ENCODE data around the gene LMTK2. TPM values are rescaled to one million over a fixed set of nuclear protein-coding genes. Genes with fewer than 3 reads are reported as not detected.
A peak's percentile ranks its signal among the peaks of the same experiment; 100 is the strongest.

Gene LMTK2
- total and polyA plus RNA-seq, 5 experiments from 2014 or later, result 1.8 to 27.9 (median 4.9) TPM

DNA sequence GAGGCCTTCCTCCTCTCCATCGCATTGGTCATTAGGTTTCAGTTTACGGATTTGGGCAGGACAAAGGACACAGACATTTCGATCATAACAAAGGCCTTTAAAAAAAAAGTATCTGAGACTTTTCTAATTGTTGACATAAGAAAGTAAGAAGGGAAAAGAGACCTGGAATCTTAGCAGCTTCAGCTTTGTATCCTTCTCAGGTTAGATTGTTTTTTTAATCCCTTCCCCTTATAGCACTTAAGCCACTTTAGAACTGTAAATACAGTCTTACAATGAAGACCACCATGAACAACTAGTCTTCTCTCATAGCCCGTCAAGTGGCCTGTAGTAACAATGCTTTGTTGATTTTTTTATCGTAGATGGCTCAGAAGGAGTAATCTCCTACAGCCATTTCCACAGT lies 45.2 kb downstream of the LMTK2 start:
- Mint-ChIP-seq H3K9me3 (no peaks in the 10 kb centered on the region), H3K27ac (no peak overlapping the region), H3K4me3 (no peak overlapping the region), H3K36me3 (peaks cover 7 to 80% (median 37%) of the 10 kb centered on the region in 3 donors), H3K4me1 (peaks cover 0 to 13% (median 0%) of the 10 kb centered on the region in 4 donors), H3K27me3 (peaks cover 0 to 2% (median 0%) of the 10 kb centered on the region in 5 donors)
- POLR2A ChIA-PET, result no interaction called here
- ATAC-seq, result no peak
- no peak for DNase-seq

DNA sequence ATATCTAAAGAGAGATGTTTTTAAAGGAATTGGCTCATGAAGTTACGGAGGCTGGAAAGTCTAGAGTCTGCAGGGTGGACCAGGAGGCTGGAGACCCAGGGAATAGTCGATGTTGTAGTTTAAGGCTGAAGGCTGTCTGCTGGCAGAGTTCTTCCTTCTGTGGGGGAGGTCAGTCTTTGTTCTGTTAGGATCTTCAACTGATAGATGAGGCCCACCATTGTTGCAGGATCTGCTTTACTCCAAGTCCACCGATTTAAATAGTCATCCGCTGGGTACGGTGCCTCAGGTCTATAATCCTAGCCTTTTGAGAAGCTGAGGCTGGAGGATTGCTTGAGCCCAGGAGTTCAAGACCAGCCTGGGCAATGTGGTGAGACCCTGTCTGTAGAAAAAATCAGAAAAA lies 50.0 kb downstream of the LMTK2 start:
- no peak for DNase-seq
- Mint-ChIP-seq H3K4me3 (no peak overlapping the region), H3K27me3 (no peaks in the 10 kb centered on the region), H3K9me3 (no peaks in the 10 kb centered on the region), H3K36me3 (peaks cover 7 to 83% (median 29%) of the 10 kb centered on the region in 3 donors), H3K4me1 (peaks cover 0 to 11% (median 0%) of the 10 kb centered on the region in 4 donors), H3K27ac (no peak overlapping the region)
- POLR2A ChIA-PET, result no interaction called here
- no peak for ATAC-seq

DNA sequence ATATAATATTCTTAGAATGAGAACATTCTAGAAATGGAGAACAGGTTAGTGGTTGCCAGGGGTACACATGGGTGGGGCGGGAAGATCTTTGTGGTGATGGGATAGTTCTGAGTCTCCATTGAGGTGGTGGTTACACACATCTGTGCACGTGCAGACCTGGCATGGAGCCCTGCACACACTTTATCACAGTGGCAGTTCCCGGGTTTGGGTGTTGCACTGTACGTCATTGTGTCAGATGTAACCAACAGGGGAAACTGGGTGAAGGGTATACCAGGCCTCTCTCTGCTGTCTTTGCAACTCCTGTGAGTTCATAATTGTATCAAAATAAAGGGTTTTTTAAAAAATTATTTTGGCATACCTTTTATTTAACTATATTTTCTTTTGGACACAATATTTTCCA lies 51.1 kb downstream of the LMTK2 start:
- POLR2A ChIA-PET, result no interaction called here
- no peaks in the 10 kb centered on the region for H3K27me3 Mint-ChIP-seq
- H3K36me3 Mint-ChIP-seq, result peaks cover 7 to 73% (median 26%) of the 10 kb centered on the region in 3 donors
- ATAC-seq (no peak), DNase-seq (no peak)
- no peak overlapping the region for H3K4me3 Mint-ChIP-seq
- no peak overlapping the region for H3K27ac Mint-ChIP-seq
- H3K9me3 Mint-ChIP-seq, result no peaks in the 10 kb centered on the region
- peaks cover 0 to 7% (median under 1%) of the 10 kb centered on the region in 4 donors for H3K4me1 Mint-ChIP-seq

DNA sequence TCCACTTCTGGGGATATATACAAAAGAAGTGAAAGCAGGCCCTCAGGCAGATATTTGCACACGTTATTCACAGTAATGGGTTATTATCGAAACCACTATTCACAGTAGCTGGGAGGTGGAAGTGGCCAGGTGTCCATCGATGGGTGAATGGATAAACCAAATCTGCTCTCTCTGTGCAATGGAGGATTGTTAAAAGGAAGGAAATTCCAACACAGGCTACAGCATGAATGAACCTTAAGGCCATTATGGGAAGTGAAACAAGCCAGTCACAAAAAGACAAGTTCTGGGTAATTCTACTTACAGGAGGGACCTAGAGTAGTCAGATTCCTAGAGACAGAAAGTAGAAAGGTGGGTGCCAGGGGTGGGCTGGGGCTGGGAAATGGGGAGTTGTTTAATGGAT lies 56.1 kb downstream of the LMTK2 start:
- Mint-ChIP-seq H3K4me3 (no peak overlapping the region), H3K36me3 (peaks cover 0 to 40% (median 2%) of the 10 kb centered on the region in 3 donors), H3K27me3 (no peaks in the 10 kb centered on the region), H3K27ac (peak overlapping the region in 2 of 10 donors; percentile 63 to 69), H3K4me1 (peaks cover 4 to 18% (median 14%) of the 10 kb centered on the region in 4 donors), H3K9me3 (no peaks in the 10 kb centered on the region)
- POLR2A ChIA-PET, result interaction anchor here (1.5 kb wide), 1 partner anchor 56 kb away, joined by 4 read pairs; the partner anchor contains the start of gene LMTK2
- no peak for DNase-seq
- ATAC-seq, result no peak

DNA sequence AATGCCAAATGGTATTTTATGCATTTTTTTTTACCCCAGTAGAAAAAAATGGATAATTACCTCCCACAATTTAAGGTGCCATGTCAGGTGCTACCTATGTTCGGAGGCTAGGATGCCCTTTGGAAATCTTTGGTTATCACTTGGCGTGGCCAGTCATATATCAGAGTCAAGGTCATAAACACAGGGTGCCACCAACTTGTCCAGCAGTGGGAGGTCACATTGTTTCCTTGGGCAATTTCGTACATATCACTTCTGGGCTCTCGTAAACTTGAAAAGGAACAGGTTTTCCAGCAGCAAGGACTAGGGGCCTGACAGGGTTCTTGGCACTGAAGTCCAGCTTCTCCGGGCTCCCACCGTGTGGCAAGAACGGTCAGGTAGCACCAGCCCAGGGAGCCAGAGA lies 56.6 kb downstream of the LMTK2 start:
- no peak overlapping the region for H3K4me3 Mint-ChIP-seq
- H3K27ac Mint-ChIP-seq, result peak overlapping the region in 1 of 10 donors; percentile 27

DNA sequence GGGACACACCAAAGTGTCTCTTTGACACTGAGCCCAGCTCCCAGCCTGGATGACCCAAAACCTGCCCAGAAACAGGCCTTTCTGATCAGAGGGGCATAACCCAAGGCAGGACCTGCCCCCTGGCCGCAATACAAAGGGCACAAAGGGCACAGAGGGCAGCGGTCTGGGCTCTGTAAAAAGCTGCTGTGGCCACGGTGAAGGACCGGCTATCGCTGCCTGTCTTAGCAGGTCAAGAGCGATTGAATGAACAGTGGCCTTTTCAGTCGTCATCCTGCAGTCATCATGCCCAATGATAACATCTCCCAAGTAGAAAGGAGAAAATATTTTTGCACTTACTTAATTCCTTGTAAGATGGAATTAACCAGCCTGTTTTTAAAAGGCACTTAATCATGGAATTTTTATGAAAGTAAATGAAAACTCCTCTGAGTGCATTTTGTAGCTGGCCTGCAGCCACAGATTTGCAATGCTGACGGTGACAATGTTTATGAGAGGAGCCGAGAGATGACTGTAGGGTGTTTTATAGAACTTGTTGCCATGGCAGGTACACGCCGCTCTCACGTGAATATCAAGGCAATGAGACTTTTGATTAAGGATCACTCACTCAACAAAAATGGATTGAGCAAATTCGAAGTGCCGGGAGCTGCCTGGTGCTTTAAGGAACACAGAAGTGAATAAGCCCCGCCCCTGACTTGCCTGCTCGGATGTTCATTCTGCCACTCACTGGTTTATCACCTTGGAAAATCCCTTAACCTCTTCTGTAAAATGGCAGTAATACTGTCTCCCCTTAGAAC lies 57.2 kb downstream of the LMTK2 start:
- H3K36me3 Mint-ChIP-seq, result peaks cover 0 to 34% (median 0%) of the 10 kb centered on the region in 3 donors
- POLR2A ChIA-PET, result no interaction called here
- ATAC-seq (no peak), DNase-seq (no peak)
- H3K9me3 Mint-ChIP-seq, result no peaks in the 10 kb centered on the region
- H3K4me3 Mint-ChIP-seq, result no peak overlapping the region
- no peaks in the 10 kb centered on the region for H3K27me3 Mint-ChIP-seq
- H3K27ac Mint-ChIP-seq, result peak overlapping the region in 3 of 10 donors; percentile 6 to 15 (median 8)
- H3K4me1 Mint-ChIP-seq, result peaks cover 12 to 30% (median 17%) of the 10 kb centered on the region in 4 donors

More for the DNA sequence above, 56.6 kb downstream of the LMTK2 start:
- Mint-ChIP-seq H3K36me3 (peaks cover 0 to 35% (median 0%) of the 10 kb centered on the region in 3 donors), H3K9me3 (no peaks in the 10 kb centered on the region), H3K27me3 (no peaks in the 10 kb centered on the region), H3K4me1 (peaks cover 7 to 23% (median 17%) of the 10 kb centered on the region in 4 donors)
- POLR2A ChIA-PET, result interaction anchor here (1.5 kb wide), 1 partner anchor 57 kb away, joined by 4 read pairs; the partner anchor contains the start of gene LMTK2
- no peak for DNase-seq
- ATAC-seq, result no peak

DNA sequence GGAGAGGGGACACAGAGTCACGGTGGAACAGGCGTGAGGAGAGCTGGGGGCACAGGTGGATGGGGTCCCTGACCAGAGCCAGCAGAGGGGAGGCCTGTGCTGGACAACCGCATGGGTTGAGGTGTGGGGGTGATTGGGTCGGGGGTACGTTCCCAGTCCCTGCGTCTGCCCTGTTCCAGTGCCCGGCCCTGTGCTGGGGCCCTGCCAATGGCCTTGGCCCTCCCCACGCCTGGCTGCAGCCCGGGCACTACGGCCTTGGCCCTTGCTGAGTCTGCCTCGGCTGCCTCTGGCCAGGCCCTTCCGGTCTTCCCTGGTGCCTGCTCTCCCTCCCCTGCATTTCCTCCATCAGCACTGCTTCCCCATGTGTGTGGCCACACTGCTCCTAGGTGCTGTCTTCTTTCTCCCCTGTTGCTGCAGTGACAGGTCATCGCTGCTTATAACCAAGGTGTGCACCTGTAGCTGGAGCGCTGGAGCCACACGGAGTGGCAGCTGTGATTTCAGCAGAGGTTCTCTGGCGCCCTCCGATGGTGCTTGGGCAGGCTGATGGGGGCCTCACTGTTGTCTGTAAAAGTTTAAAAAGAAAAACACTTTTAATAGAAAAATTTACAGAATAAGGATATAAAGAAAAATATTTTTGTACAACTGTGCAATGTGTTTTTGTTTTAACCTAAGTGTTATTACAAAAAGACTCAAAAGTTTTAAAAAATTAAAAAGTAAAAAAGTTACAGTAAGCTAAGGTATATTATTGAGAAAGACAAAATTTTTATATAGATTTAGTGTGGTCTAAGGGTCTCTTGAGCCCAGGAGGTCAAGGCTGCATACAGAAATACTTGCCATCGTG lies 59.4 kb downstream of the LMTK2 start:
- POLR2A ChIA-PET, result interaction anchor here (0.7 to 2.8 kb wide), 2 partner anchors 60 kb away, joined by 3 to 9 read pairs; partner anchors contain the start of gene LMTK2
- DNase-seq, result peak; percentile 25 to 79 (median 54)
- Mint-ChIP-seq H3K4me3 (no peak overlapping the region), H3K27ac (peak overlapping the region in 2 of 10 donors; percentile 49 to 65), H3K36me3 (peaks cover 0 to 28% (median 0%) of the 10 kb centered on the region in 3 donors), H3K4me1 (peaks cover 16 to 34% (median 18%) of the 10 kb centered on the region in 4 donors), H3K9me3 (no peaks in the 10 kb centered on the region), H3K27me3 (no peaks in the 10 kb centered on the region)
- ATAC-seq, result peak; percentile 76 to 87

DNA sequence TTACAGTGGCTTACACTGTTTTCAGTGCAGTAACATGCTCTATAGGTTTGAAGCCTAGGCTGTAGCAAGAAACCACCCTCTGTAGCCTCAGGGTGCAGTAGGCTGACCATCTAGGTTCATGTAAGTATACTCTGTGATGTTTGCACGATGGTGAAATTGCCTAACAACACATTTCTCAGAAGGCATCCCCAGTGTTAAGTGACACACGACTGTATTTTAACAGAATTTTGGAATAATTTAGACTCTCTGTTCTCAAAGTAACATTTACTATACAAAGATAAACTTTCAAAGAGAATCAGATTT lies 60.0 kb downstream of the LMTK2 start:
- DNase-seq, result no peak
- Mint-ChIP-seq H3K4me1 (peaks cover 16 to 34% (median 18%) of the 10 kb centered on the region in 4 donors), H3K4me3 (no peak overlapping the region), H3K36me3 (peaks cover 0 to 30% (median 5%) of the 10 kb centered on the region in 3 donors), H3K27ac (no peak overlapping the region), H3K27me3 (no peaks in the 10 kb centered on the region), H3K9me3 (no peaks in the 10 kb centered on the region)
- POLR2A ChIA-PET, result interaction anchor here (2.8 kb wide), 1 partner anchor 61 kb away, joined by 9 read pairs; the partner anchor contains the start of gene LMTK2
- ATAC-seq, result no peak

DNA sequence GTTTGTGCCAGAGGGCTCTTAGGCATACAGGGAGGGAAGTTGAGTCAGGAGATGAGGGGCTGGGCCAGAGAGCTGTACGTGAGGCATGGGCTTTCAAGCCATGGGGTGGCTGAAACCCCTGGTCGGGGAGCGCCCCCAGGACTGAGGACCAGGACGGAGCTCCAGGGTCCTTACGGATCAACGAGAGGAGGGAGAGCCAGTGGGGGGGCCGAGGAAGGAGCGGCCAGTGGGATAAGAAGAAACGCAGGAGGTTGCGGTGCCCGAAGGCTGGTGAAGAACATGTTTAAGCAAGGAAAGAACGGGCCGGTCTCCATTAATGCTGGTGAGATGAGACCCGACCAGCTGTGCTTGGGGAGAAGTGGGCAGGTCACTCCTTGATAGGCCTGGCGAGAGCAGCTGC lies 61.0 kb downstream of the LMTK2 start:
- ATAC-seq, result no peak
- H3K27ac Mint-ChIP-seq, result peak overlapping the region in 9 of 10 donors; percentile 12 to 79 (median 53)
- POLR2A ChIA-PET, result interaction anchor here (1.6 to 2.8 kb wide), 3 partner anchors 62 to 146 kb away, joined by 8 to 11 read pairs (median 9); partner anchors contain the start of gene LMTK2
- no peak overlapping the region for H3K4me3 Mint-ChIP-seq
- peaks cover 15 to 34% (median 18%) of the 10 kb centered on the region in 4 donors for H3K4me1 Mint-ChIP-seq
- no peaks in the 10 kb centered on the region for H3K9me3 Mint-ChIP-seq
- no peak for DNase-seq
- H3K27me3 Mint-ChIP-seq, result no peaks in the 10 kb centered on the region
- H3K36me3 Mint-ChIP-seq, result peaks cover 0 to 39% (median 9%) of the 10 kb centered on the region in 3 donors

DNA sequence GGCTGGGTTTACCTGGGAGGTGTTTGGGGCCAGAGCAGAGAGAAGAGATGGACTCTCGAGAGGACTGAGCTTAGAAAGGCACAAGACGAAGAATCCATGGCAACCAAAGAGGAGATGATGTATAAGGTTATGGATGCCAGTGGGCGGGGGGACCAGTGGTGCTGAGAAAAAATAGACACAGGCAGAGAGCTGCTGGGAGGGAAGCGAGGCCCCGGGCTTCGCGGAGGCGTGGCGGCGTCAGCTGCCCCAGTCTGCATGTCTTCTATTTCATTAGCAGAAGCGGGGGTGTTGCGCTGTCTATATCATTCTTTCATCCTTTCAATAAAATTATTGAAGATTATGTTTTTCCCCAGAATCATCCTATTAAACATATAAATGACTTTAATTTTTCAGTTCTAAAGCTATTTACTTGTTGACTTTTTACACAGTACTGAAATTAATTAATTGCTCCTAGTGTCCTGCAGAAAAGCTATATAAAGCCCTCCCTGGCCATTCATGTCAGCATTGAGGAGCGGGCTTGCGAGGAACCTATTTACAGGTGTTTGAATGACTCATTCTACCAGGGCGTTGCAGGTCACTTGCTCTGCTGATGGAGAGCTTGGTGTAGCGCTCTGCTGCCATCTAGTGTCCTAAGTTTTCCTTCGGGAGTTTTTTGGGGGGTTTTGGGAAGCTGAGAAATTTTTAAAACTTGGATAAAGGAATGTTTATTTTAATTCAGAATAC lies 61.7 kb downstream of the LMTK2 start:
- Mint-ChIP-seq H3K9me3 (no peaks in the 10 kb centered on the region), H3K27ac (peak overlapping the region in 6 of 10 donors; percentile 14 to 84 (median 64)), H3K27me3 (no peaks in the 10 kb centered on the region), H3K36me3 (peaks cover 0 to 38% (median 13%) of the 10 kb centered on the region in 3 donors), H3K4me1 (peaks cover 11 to 34% (median 18%) of the 10 kb centered on the region in 4 donors), H3K4me3 (no peak overlapping the region)
- DNase-seq, result peak; percentile 32 to 83 (median 54)
- POLR2A ChIA-PET, result interaction anchor here (1.1 to 2.8 kb wide), 4 partner anchors 34 to 147 kb away, joined by 7 to 11 read pairs (median 8); partner anchors contain the start of gene LMTK2
- peak; percentile 39 to 90 for ATAC-seq

DNA sequence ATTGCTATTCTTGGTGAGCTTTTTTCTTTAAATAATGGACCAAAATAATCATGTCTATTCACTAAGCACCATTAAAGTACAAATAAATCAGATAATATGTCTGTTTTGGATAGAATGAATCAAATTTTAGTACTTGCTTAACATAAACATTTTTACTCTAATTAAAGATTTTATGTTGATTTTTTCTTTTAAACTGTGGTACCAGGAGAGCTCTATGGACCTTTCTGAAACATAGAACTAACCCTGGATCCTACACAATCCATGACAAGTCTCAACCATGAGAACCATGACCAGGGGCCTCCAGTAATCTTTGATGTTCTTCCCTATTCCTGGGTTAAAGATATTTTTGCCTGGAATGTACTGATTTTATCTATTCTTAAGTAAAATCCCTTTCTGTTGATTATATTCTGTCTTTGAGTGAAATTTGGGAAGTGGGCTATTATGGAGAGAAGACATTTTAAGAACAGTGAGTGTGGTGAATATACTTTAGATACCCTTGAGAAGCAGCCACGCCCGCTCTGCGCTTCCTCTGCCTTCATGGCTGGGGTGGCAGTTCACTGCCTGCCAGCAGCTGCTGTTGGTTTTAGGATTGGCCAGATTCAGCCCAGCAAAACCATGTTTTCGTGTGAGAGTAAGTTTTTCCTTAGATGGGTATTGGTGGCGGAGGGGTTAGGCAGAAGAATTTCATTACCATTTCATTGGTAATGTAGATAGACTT lies 62.4 kb downstream of the LMTK2 start:
- H3K27ac Mint-ChIP-seq, result peak overlapping the region in 2 of 10 donors; percentile 40 to 45
- H3K27me3 Mint-ChIP-seq, result no peaks in the 10 kb centered on the region
- POLR2A ChIA-PET, result interaction anchor here (1.1 to 2.8 kb wide), 4 partner anchors 33 to 147 kb away, joined by 7 to 11 read pairs (median 8); partner anchors contain the start of gene LMTK2
- no peak for ATAC-seq
- no peaks in the 10 kb centered on the region for H3K9me3 Mint-ChIP-seq
- H3K4me1 Mint-ChIP-seq, result peaks cover 11 to 34% (median 18%) of the 10 kb centered on the region in 4 donors
- peaks cover 0 to 40% (median 13%) of the 10 kb centered on the region in 3 donors for H3K36me3 Mint-ChIP-seq
- no peak for DNase-seq
- H3K4me3 Mint-ChIP-seq, result no peak overlapping the region
